GM21723 (cell line): Measurements from ENCODE around the gene NEK9.

Experiments
- ATAC-seq: cut with Tn5 transposase; IDR thresholded peaks from one replicate; pipeline ENCODE4 v1.9.1; 2021; ENCODE audit warnings: mild to moderate bottlenecking, moderate library complexity; ENCODE audit not compliant: unreplicated experiment

NEK9 gene

DNA sequence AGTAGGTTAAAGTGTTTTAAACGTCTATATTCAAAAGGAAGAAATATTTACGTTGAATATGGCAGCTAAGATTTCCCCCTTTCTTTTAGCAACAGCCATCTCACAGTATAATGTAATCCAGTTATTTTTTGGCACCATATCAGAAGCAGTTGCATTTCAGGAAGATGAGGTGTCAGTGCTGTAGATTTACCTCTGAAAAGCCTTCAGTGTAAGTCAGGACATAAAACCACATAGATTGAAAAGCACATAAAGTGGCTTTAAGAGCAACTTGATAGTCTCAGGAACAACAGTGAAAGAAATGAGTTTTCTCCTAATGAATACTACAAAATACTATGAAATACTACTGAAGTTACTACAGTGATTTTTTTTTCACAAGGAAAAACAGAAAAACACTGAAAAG is 82.5 kb downstream of the NEK9 start:
- ATAC-seq: no peak

DNA sequence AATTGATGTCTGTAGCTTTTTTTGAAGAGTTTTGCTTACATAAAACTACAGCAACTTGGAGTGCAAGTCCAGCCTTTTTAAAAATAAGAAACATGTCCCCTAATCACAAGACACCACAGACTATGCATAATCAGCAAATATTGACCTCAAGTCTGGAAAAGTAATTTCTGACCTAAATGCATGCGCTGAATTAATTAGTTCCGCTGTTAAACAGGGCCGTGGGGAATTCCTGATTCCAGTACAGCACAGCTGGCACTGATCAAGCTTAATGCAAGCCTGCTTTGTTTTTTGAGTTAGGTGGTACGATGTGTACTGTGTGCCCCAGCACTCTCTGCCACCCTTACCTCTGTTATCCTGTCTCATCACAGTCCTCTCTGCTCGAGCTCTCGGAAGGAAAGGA is 84.8 kb downstream of the NEK9 start:
- ATAC-seq: no peak

DNA sequence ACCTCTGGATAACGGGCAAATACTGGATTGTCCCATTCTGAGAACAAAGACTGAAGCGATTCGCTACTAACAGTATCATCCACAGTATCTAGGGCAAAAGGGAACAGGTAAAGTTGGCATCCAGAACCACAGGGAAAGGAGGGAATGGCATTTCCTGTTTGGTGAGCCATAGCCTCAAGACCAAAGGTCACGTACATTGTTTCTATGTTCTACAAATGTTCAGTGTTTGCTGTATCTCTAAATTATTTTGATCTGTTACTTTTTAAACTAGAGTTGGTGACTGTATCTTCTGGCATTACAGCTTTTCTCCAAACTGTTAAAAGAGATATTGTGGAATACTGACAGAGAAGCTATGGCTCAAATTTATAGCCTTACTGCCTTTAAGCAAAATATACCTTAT is 85.2 kb downstream of the NEK9 start:
- no peak for ATAC-seq

DNA sequence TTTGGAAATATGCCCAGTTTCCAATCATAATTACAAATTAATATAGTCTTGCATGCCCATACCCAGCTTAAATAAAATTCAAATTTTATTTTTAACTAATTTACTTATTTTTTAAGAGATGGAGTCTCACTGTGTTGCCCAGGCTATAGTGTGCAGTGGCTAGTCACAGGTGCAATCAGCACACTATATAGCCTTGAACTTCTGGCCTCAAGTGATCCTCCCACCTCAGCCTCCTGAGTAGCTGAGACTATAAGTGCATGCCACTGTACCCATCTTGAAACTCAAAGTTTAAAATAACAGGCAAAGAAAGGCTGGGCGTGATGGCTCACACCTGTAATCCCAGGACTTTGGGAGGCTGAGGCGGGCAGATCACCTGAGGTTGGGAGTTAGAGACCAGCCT is 85.9 kb downstream of the NEK9 start:
- no peak for ATAC-seq

DNA sequence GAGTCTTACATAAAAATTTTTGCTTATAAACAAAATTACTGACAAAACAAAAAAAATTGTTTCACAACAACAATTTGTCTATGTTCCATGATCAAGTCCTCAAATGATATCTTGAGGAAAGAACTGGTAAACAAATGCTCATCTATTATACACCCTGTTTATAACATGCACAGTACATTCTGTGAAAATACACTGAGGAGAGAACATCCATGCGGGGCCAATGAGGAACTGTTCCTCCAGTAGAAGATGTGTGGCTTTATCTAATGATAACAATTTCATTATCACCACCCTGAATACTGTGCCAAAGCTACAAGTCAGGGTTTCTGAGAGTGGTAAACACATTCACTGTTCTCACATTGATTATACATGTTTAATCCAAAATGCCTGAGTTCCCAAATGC is 86.3 kb downstream of the NEK9 start:
- ATAC-seq: no peak

DNA sequence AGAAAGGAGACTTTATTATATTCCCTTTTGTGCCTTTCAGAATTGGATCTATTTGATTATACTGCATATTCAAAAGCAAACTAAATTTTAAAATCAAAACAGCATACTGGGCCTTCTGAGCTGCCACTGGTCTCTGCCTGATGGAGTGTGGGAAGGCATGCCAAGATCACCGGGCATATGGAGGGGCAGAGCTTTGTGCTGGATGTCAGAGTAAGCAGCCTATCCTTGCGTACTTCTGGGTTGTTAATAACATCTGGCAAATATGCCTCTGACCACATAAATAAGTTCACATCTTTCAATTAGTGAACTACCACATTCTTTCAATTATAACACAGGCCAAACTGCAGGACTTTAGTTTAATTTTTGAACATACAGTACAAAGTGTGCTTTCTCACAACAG is 93.9 kb downstream of the NEK9 start:
- no peak for ATAC-seq

DNA sequence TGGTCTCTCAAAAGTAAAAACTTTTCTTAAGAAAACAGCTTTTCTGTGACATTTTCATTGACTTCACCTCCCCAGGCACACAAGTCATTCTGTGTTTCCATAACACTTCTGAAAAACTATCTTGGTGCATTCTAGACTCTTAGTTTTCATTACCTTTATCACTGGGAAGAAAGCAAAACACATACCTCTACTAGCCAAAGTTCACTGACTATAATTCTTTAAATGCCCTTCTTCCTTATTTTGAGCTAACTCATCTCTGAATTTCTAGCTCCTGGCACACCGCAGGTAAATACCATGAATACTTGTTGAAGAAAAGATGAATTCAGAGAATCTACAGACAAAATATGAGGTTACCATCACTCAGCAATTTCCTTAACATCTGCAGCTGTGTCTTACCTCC is 96.7 kb downstream of the NEK9 start:
- no peak for ATAC-seq
